Stimulated activated CD4-positive, alpha-beta T cell treated with anti-CD3 and anti-CD28 coated beads, Interleukin-12 subunit alpha, Interleukin-12 subunit beta, amount 100 ng/mL, for 4 hours (primary cell): ENCODE results near the gene KCNH3.
"Not testable (repeated sequence)": the region's sequence is repeated elsewhere in the genome, so short reads cannot be mapped to it uniquely, and the experiment has no call there.

Source experiments
- DNase-seq: peaks from one replicate; pipeline ENCODE4 v3.0.0-alpha.2; 2020

KCNH3 gene

DNA sequence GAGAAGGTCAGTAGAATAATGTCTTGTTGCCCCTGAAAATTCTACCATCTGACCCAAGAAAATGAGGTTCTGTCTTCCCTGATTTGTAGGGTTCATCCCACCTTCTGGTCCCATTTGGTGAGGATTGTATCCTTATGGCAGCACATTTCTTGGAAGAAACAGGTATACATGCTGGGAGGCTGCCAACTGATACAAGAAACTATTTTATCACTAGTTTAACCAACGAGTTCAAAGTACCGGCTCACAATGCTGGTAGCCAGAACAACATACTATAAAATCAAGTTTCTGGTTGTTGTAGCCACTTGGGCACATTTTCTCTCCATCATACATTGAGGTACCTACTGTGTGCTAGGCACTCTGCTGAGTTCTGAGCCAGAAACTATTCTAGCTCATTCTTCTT lies 7.1 kb upstream of the KCNH3 start:
- DNase-seq, result no peak

GRCh38 chr12:49533331-49533730 lies 5.5 kb upstream of the KCNH3 start:
- no peak for DNase-seq

GRCh38 chr12:49534122-49534521 lies 4.7 kb upstream of the KCNH3 start:
- not testable (repeated sequence) for DNase-seq

DNA sequence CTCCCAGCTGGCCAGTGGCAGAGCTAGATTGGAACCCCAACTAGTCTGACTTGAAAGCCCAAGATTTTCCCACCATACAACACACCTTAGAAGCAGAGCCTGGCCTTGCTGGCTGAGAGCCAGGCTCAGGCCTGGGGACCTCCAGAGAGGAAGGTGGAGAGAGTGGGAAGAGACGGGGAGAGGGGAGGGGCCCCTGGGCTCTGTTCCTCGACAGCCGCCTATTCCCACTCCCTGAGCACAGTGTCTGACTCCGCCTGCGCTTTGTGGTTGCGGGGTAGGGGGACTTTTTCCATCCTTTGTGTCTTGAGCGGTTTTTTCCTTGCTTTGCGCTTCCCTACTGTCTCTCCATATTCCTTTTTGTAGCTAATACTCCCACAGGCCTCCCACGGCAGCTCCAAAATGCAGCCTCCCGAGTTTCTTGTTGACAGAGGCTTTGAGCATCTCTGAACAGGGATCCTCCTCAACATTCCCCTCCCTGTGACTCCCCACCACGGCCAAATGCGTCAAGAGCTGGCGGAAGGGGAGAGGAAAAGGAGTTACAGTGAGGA lies 4.0 kb upstream of the KCNH3 start:
- DNase-seq, result no peak

DNA sequence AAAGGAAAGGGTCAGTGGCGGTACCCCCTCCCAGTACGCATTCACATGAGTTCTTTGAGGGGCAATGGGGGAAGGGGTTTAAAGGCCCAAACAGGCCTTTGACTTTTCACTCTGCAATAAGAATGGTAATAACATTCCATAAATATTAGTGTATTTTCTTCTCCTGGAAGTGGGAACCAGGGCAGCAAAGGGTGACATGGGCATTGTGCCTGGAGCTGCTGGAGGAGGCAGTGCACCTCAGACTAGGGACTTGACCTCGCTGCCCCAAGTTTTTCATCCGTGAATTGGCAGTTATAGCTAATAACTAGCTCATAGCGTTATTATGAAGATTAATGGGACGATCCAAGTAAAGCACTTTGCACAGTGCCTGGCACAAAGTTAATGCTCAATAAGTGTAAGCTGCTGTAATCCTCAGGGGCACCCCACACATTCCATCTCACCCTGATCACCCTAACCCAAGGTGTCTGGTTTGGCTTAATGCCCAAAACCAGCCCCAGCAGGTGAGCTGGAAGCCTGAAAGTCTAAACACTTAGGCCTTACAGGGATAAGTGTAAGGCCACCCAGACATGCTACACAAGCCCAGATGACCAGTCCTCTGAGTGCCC lies 2.8 kb upstream of the KCNH3 start:
- DNase-seq, result no peak

DNA sequence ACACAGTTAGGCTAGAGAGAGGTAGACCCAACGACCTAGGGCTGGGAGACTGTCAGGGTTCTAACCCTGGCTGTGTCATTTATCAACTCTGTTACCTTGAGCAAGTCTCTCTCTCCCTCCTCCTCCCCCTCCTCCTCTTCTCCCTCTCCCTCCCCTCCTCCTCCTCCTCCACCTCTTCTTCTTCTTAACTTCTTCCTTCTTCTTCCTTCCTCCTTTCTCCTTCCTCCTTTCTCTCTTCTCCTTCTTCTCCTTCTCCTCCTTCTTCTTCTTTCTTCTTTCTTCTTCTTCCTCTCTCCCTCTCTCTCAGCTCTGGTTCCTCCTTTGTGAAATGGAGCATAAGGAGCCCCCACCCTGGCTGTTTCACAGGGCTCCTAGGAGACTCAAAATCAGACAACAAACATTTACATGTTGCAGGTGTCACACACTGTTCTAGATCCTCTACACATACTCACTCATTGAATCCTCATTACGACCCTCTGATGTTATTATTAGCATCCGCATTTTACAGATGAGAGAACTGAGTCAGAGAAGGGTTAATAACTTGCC lies 2.2 kb upstream of the KCNH3 start:
- no peak for DNase-seq

- no peak for DNase-seq
These were observed 1.5 kb upstream of the KCNH3 start for GRCh38 chr12:49537231-49537751.

- DNase-seq, result peak; percentile 38
These were observed 899 bp upstream of the KCNH3 start for GRCh38 chr12:49537752-49538509.

DNA sequence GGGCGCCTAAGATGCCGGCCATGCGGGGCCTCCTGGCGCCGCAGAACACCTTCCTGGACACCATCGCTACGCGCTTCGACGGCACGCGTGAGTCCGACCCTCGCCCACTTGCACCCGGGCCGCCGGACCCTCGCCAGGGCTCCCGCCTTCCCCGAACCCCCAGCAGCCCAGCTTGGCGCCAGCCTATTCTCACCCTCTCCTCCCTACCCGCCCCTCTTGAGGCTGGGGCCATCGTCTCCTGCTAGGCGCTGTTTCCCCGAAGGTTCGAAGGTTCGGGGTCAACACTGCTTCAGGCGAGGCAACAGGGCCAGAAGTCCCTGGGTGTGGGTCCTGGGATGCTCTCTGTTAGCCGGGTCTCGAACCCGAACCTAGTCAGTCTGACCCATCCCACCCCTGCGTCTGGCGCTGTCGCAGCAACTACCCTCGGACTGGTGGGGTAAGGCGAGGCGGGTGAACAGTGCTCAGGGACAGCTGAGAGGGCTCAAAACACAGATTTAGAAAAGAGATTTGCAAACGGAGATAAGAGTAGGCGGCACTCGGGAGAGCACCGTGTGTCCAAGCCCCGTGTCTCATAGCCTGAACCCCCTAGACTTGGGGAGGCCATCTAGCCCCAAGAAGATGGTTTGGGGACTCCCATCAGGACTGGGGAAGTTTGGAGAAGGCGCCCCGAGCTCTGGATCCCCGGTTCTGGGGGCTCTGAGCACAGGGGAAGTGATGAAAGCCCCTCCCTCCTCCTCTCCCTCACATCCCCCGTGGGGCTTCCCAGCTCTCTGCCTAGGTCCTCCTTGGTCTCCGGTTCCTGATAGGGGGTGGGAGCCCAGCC lies 787 bp downstream of the KCNH3 start:
- no peak for DNase-seq

DNA sequence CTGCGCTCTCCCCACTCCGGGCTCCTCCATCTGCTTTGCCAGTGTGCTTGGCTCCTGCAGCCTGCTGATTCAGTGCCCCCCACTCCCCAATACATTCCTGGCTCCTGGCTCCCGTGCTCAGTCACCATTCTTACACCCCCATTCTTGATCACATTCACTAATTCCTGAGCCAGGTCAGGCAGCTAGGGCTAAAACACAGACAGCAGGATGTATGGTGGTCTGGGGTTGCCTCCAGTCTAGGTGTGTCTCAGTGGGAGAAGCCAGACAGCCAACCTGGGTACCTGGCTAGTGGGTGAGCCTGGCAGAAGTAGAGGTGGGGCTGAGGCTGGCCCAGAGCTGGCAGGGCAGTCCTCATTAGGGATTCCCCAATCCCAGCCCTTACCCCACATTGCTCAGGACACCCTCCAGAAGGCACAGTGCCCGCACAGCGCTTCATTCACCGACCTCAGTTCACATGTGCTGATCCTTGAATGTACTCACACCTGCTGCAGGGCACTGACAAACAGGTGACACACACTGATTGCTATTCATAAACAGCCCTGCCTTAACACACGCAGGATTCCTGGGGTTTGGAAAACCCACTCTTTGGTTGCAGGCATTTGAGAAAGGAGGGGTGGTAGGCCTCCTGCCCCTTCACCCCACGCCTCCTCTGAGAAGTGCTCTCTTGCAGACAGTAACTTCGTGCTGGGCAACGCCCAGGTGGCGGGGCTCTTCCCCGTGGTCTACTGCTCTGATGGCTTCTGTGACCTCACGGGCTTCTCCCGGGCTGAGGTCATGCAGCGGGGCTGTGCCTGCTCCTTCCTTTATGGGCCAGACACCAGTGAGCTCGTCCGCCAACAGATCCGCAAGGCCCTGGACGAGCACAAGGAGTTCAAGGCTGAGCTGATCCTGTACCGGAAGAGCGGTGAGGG lies 1.7 kb downstream of the KCNH3 start:
- no peak for DNase-seq

DNA sequence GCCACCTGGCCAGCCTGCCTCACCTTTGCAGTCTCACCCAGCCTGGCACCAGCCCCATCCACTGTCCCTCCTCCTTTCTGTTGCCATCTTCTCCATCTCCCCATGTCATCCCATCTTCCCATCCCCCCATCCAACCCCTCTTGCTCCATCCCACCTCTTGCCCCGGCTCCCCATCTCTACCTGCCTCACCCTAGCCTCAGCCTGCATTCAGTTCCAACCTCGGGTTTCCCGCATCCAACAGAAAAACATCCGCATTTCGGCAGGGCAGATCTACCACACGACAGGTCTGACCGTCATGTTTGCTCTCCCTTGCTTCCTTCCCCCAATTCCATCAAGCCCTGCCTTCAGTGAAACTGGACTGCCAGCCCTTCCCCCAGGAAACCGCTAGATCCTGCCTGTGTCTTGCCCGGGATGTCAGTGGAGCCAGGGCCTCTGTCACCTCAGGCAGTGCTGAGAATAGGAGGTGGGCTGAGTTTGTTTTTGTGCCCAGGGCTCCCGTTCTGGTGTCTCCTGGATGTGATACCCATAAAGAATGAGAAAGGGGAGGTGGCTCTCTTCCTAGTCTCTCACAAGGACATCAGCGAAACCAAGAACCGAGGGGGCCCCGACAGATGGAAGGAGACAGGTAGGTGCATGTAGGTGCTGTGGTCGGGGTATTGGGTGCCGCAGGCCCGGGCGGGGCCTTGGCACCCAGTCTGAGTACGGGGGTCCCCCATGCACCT lies 2.5 kb downstream of the KCNH3 start:
- no peak for DNase-seq

- no peak for DNase-seq
These were observed 3.2 kb downstream of the KCNH3 start for GRCh38 chr12:49541911-49542505.

DNA sequence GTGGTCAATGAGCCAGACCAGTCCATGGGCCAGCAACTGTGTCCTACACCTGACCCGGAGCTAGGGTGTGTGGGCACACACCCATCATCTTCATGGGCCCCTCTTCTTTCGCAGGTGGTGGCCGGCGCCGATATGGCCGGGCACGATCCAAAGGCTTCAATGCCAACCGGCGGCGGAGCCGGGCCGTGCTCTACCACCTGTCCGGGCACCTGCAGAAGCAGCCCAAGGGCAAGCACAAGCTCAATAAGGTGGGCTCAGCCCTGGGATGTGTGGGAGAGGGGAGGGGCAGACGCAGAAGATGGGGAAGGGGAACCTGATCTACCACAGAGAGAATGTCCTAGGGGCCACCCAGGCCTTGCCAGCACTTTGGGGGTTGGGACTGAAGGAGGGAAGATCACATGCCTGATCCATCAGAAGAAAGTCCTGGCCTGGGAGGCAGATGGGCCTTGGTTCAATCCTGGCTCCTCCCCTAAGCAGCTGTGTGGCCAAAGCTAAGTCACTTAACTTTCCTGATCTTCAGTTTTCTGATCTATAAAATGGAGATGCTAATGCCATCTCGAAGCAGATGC lies 3.8 kb downstream of the KCNH3 start:
- no peak for DNase-seq

GRCh38 chr12:49543221-49543913 lies 4.5 kb downstream of the KCNH3 start:
- DNase-seq, result no peak

DNA sequence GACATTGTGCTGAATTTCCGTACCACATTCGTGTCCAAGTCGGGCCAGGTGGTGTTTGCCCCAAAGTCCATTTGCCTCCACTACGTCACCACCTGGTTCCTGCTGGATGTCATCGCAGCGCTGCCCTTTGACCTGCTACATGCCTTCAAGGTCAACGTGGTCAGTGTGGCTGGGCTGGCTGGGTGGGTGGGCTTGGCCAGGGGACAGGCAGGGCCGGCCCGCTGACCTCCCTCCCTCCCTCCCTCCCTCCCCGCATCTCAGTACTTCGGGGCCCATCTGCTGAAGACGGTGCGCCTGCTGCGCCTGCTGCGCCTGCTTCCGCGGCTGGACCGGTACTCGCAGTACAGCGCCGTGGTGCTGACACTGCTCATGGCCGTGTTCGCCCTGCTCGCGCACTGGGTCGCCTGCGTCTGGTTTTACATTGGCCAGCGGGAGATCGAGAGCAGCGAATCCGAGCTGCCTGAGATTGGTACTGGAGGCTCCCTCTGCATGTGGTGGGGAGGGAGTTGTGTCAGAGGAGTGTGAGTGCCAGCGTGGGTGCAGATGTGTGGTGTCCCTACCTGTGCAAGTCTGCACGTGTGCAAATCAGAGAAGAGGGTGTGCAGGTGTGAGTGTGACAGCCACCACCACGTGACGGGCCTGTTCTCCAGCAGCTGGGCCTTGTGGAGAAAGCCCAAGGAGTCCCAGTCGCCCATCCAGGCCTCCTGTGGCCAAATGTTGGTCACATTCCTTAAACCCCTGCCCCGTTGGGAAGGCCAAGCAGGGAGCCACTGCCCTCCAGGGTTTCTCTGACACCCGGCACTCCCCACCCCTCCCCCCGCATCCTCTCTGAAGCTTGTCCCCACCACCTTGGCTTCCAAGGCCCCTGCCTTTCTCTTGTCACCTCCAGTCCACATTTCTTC lies 5.3 kb downstream of the KCNH3 start:
- DNase-seq, result no peak

DNA sequence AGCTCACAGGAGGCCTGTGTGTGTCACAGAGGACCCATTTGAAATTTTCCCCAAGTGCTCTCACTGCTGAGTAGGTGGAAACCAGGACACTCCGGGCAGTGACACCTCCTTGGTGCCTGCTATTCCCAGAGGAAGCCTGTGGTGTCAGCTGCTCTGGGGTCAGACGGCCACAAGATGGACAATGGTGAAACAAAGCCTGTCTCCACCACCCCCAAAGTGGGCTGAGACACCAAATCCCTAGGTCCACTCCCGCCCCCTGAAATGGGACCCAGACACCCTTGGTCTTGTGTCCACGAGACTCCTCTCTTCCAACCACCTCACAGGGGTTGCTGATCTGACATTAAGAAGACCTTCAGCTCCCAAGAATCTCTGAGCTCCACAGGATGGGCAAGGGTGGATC lies 7.0 kb downstream of the KCNH3 start:
- DNase-seq, result no peak

- DNase-seq, result no peak
These were observed 7.7 kb downstream of the KCNH3 start for GRCh38 chr12:49546481-49546880.

DNA sequence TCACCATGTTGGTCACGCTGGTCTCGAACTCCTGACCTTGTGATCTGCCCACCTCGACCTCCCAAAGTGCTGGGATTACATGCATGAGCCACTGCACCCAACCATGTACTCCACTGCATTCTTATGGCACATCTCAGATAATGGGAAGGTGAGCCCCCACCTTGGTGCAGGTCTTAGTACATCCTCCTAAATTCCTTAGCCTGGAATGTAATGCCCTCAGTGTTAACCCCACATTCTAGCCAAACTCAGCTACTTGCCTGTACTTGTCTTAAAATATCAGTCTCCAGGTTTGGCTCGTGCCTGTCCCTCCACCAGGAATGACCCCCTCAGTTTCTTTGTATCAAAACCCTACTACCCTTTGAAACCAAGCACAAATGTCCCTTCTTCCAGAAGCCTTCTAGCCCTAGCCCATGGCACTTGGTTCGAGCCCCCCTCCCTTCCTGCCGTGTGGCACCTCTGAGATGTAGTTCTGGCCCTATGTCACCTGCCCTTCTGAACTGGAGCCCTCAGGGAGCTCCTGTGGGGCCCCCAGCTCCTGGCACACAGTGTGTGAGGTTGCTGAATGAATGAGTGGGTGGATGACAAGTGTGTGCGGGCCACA lies 8.4 kb downstream of the KCNH3 start:
- no peak for DNase-seq
